HCT116 (cell line): ENCODE measurements around the gene CD200R1L. TPM values are rescaled to one million over a fixed set of nuclear protein-coding genes. Genes with fewer than 3 reads are reported as not detected.

Experiments
- ATAC-seq: fragments of 200-7000 bp; cut with Tn5 transposase; 2 replicates; pipeline ENCODE4 v1.9.1; 2020; ENCODE audit warnings: mild to moderate bottlenecking, moderate library complexity
- BruUV-seq: library from RNA; stranded (reverse); fragments of 400-500 nt; replicated peaks from 2 replicates; lab custom pipeline; 2021; lab: Mats Ljungman, UMichigan
- CTCF ChIA-PET: fragments of 300-600 bp; sonication (Branson Sonifier 250); formaldehyde crosslinking; loops from one replicate; lab custom pipeline; 2021; ENCODE audit warnings: antibody characterized with exemption; lab: Charles Lee
- POLR2A ChIA-PET: fragments of 300-600, 350-600 bp; sonication (Branson Sonifier 250); formaldehyde crosslinking; loops from one replicate; lab custom pipeline; 2021; ENCODE audit warnings: antibody characterized with exemption; lab: Charles Lee
- RAD21 ChIA-PET, 2 experiments: fragments of 300-600 bp; sonication (Branson Sonifier 250); formaldehyde crosslinking; loops; one replicate each; lab custom pipeline; 2023; ENCODE audit warnings: low total read pairs in 2 of 2; ENCODE audit not compliant: uncharacterized antibody in 2 of 2, unreplicated experiment in 2 of 2, low non-redundant PET in 1 of 2; lab: Charles Lee
- DNase-seq: peaks from one replicate; pipeline ENCODE4 v3.0.0-alpha.2; 2010; ENCODE audit warnings: low read depth, low spot score
- H2AFZ ChIP-seq: fragments of 200-600 bp; shearing (Covaris generic), sonication (generic); 2 replicates; pipeline ENCODE4 v1.6.1; 2017; ENCODE audit warnings: low read depth, mixed run types, mixed read lengths, antibody characterized with exemption, low read length; ENCODE audit not compliant: poor library complexity, severe bottlenecking
- H3K27ac ChIP-seq: 2 replicates; pipeline ENCODE4 v1.5.1; 2012; ENCODE audit warnings: low read depth, low read length
- H3K27me3 ChIP-seq: fragments of 200-600 bp; sonication (generic); 2 replicates; pipeline ENCODE4 v1.6.1; 2016; ENCODE audit warnings: mixed run types, low read length, mixed read lengths; ENCODE audit not compliant: insufficient read depth
- H3K36me3 ChIP-seq, 2 experiments: fragments of 200-500 bp in 1 of 2; fragments of 200-600 bp in 1 of 2; sonication (Bioruptor generic) in 1 of 2; sonication (generic) in 1 of 2; 2 replicates each; pipeline versions ENCODE4 v1.5.1 to v1.6.1; 2014 to 2016; ENCODE audit warnings: low read length in 2 of 2, inconsistent platforms in 1 of 2, mixed read lengths in 1 of 2, mixed run types in 1 of 2; ENCODE audit not compliant: insufficient read depth in 2 of 2, control insufficient read depth in 1 of 2
- H3K4me1 ChIP-seq, 2 experiments: fragments of 200-600 bp in 1 of 2; sonication (generic) in 1 of 2; 2 replicates each; pipeline versions ENCODE4 v1.5.1 to v1.6.1; 2012 to 2017; ENCODE audit warnings: low read length in 2 of 2, inconsistent platforms in 1 of 2, mild to moderate bottlenecking in 1 of 2, mixed read lengths in 1 of 2, mixed run types in 1 of 2, moderate library complexity in 1 of 2; ENCODE audit not compliant: insufficient read depth in 2 of 2, control insufficient read depth in 1 of 2
- H3K4me2 ChIP-seq: fragments of 200-600 bp; sonication (generic); 2 replicates; pipeline ENCODE4 v1.6.1; 2017; ENCODE audit warnings: mixed run types, low read length, mixed read lengths
- H3K4me3 ChIP-seq, 2 experiments: fragments of 200-600 bp in 1 of 2; sonication (generic) in 1 of 2; replicated peaks in 1 of 2; 2 replicates each; pipeline ENCODE4 v1.5.1; 2011 to 2016; ENCODE audit warnings: low read length in 2 of 2, control low read depth in 1 of 2, low read depth in 1 of 2, mild to moderate bottlenecking in 1 of 2, mixed read lengths in 1 of 2, mixed run types in 1 of 2
- H3K79me2 ChIP-seq: fragments of 200-600 bp; sonication (generic); 2 replicates; pipeline ENCODE4 v1.6.1; 2017; ENCODE audit warnings: mild to moderate bottlenecking, mixed run types, low read length, moderate library complexity, mixed read lengths; ENCODE audit not compliant: insufficient read depth
- H3K9ac ChIP-seq: fragments of 200-600 bp; sonication (generic); 2 replicates; pipeline ENCODE4 v1.6.1; 2016; ENCODE audit warnings: low read length, mixed read lengths
- H3K9me2 ChIP-seq: fragments of 200-600 bp; sonication (generic), shearing (Covaris generic); 2 replicates; pipeline ENCODE4 v1.6.1; 2017; ENCODE audit warnings: mixed run types, mild to moderate bottlenecking, moderate library complexity; ENCODE audit not compliant: insufficient read depth
- H3K9me3 ChIP-seq, 2 experiments: fragments of 200-500 bp in 1 of 2; fragments of 200-600 bp in 1 of 2; sonication (Bioruptor generic) in 1 of 2; sonication (generic) in 1 of 2; 2 replicates each; pipeline ENCODE4 v1.6.1; 2014 to 2017; ENCODE audit warnings: low read length in 2 of 2, mixed read lengths in 2 of 2, inconsistent platforms in 1 of 2, low read depth in 1 of 2, mild to moderate bottlenecking in 1 of 2, mixed run types in 1 of 2, moderate library complexity in 1 of 2; ENCODE audit not compliant: control insufficient read depth in 1 of 2, insufficient read depth in 1 of 2
- H4K20me1 ChIP-seq: fragments of 200-600 bp; sonication (generic), shearing (Covaris generic); 2 replicates; pipeline ENCODE4 v1.6.1; 2017; ENCODE audit warnings: mixed run types, mild to moderate bottlenecking, moderate library complexity; ENCODE audit not compliant: insufficient read depth
- CEBPB ChIP-seq: IDR thresholded peaks from 2 replicates; pipeline ENCODE4 v1.6.1; 2012; ENCODE audit warnings: low read depth
- CTCF ChIP-seq, 3 experiments: fragments of 200-600 bp in 1 of 3; sonication (generic) in 1 of 3; IDR thresholded peaks in 2 of 3; conservative IDR thresholded peaks in 1 of 3; 2 replicates each; pipeline ENCODE4 v1.5.1; 2012 to 2017; ENCODE audit warnings: low read depth in 2 of 3, low read length in 2 of 3, antibody characterized with exemption in 1 of 3, borderline replicate concordance in 1 of 3, control low read depth in 1 of 3, mild to moderate bottlenecking in 1 of 3, mixed read lengths in 1 of 3, mixed run types in 1 of 3, moderate library complexity in 1 of 3; ENCODE audit not compliant: insufficient read depth in 1 of 3
- EGR1 ChIP-seq: IDR thresholded peaks from 2 replicates; pipeline ENCODE4 v1.6.1; 2012; ENCODE audit warnings: low read depth
- ELF1 ChIP-seq: IDR thresholded peaks from 2 replicates; pipeline ENCODE4 v1.6.1; 2012; ENCODE audit warnings: low read depth, borderline replicate concordance
- EZH2 ChIP-seq: fragments of 200-600 bp; sonication (generic); IDR thresholded peaks from 2 replicates; pipeline ENCODE4 v1.6.1; 2017; ENCODE audit warnings: antibody characterized with exemption, mixed run types
- FOSL1 ChIP-seq: IDR thresholded peaks from 2 replicates; pipeline ENCODE4 v1.6.1; 2012; ENCODE audit warnings: low read depth
- MAX ChIP-seq: IDR thresholded peaks from 2 replicates; pipeline ENCODE4 v1.6.1; 2012
- POLR2A ChIP-seq: IDR thresholded peaks from 2 replicates; pipeline ENCODE4 v1.7.0; 2011; ENCODE audit warnings: borderline replicate concordance; ENCODE audit not compliant: insufficient read depth, insufficient read length; ENCODE audit errors: extremely low read depth
- RAD21 ChIP-seq: IDR thresholded peaks from 2 replicates; pipeline ENCODE4 v1.6.1; 2012; ENCODE audit warnings: low read depth, mild to moderate bottlenecking
- REST ChIP-seq: IDR thresholded peaks from 2 replicates; pipeline ENCODE4 v1.6.1; 2012; ENCODE audit warnings: low read depth
- SIN3A ChIP-seq: IDR thresholded peaks from 2 replicates; pipeline ENCODE4 v1.6.1; 2012; ENCODE audit warnings: low read depth
- SP1 ChIP-seq: IDR thresholded peaks from 2 replicates; pipeline ENCODE4 v1.6.1; 2012; ENCODE audit warnings: low read depth
- YY1 ChIP-seq: IDR thresholded peaks from 2 replicates; pipeline ENCODE4 v1.6.1; 2011; ENCODE audit warnings: low read length, low read depth, moderate library complexity, mild to moderate bottlenecking; ENCODE audit not compliant: insufficient replicate concordance; ENCODE audit errors: extremely low read depth
- ZBTB33 ChIP-seq: IDR thresholded peaks from 2 replicates; pipeline ENCODE4 v1.6.1; 2011; ENCODE audit warnings: mild to moderate bottlenecking, low read length, moderate library complexity; ENCODE audit not compliant: insufficient replicate concordance; ENCODE audit errors: extremely low read depth
- intact Hi-C: fragments of 100-400 bp; cut with micrococcal nuclease; formaldehyde crosslinking; loops from 2 replicates; pipeline ENCODE4 v1.10.0; 2022
- total RNA-seq: library from RNA; stranded (reverse); gene quantifications from one replicate; pipeline ENCODE4 v1.2.1, GENCODE V29; 2021; ENCODE audit not compliant: unreplicated experiment

Gene CD200R1L
- total RNA-seq, 1 experiment from 2014 or later: not detected

- Histone ChIP-seq H3K9me3 (no peaks in the 10 kb centered on the region), H3K9me2 (no peaks in the 10 kb centered on the region), H3K4me3 (no peak overlapping the region), H3K79me2 (no peaks in the 10 kb centered on the region), H4K20me1 (no peaks in the 10 kb centered on the region), H3K4me2 (no peak overlapping the region), H3K4me1 (no peaks in the 10 kb centered on the region), H3K27me3 (no peaks in the 10 kb centered on the region), H3K9ac (no peak overlapping the region), H3K36me3 (no peaks in the 10 kb centered on the region), H3K27ac (no peak overlapping the region), H2AFZ (no peak overlapping the region)
- CTCF ChIA-PET: interaction anchor here (1.1 kb wide), 1 partner anchor 10 kb away, joined by 4 read pairs; no protein-coding TSS in a partner anchor
- intact Hi-C loops: no loop called here
- TF ChIP-seq POLR2A (no peak), REST (no peak), YY1 (no peak), ELF1 (no peak), EGR1 (no peak), SIN3A (no peak), ZBTB33 (no peak), EZH2 (no peak), CEBPB (no peak), MAX (no peak), SP1 (no peak), CTCF (IDR thresholded peaks at IDR 0.05 in 2 of 3, conservative IDR thresholded peaks at IDR 0.05 in 1 of 3; ENCODE audit: borderline replicate concordance in 1 of 3, insufficient read depth in 1 of 3, low read depth in 2 of 3, low read length in 2 of 3) (no peak), RAD21 (no peak), FOSL1 (no peak)
- RAD21 ChIA-PET: no interaction called here
- POLR2A ChIA-PET: no interaction called here
- BruUV-seq: no TSS peak
- DNase-seq (no peak), ATAC-seq (no peak)
Observed at GRCh38 chr3:112803467-112803866, 43.2 kb downstream of the CD200R1L start.
